IMR-90 (cell line): ENCODE data around the gene SHC4. TPM values are rescaled to one million over a fixed set of nuclear protein-coding genes. Genes with fewer than 3 reads are reported as not detected.

Source experiments
- ATAC-seq: fragments of 200-7000 bp; cut with Tn5 transposase; 2 replicates; pipeline ENCODE4 v1.9.1; 2020; ENCODE audit warnings: low read depth, mild to moderate bottlenecking, moderate library complexity
- BruUV-seq: library from RNA; stranded (reverse); fragments of 400-500 nt; replicated peaks from 2 replicates; lab custom pipeline; 2021; lab: Mats Ljungman, UMichigan
- CTCF ChIA-PET: fragments of 300-600 bp; formaldehyde crosslinking; extraction: SDS; loops from one replicate; lab custom pipeline; 2021; ENCODE audit warnings: antibody characterized with exemption; lab: Yijun Ruan, JAX
- POLR2A ChIA-PET: fragments of 300-600 bp; sonication (Branson Sonifier 250); formaldehyde crosslinking; loops from one replicate; lab custom pipeline; 2022; ENCODE audit warnings: antibody characterized with exemption; ENCODE audit not compliant: unreplicated experiment; lab: Charles Lee
- DNase-seq: peaks from one replicate; pipeline ENCODE4 v3.0.0; 2013
- H2AFZ ChIP-seq: replicated peaks from 2 replicates; pipeline ENCODE3; 2013; ENCODE audit warnings: low read length, mild to moderate bottlenecking; ENCODE audit not compliant: poor library complexity
- H2AK5ac ChIP-seq: 2 replicates; pipeline ENCODE4 v1.6.1; 2013; ENCODE audit warnings: low read depth, low read length, inconsistent platforms
- H2AK9ac ChIP-seq: replicated peaks from 2 replicates; pipeline ENCODE3; 2013; ENCODE audit warnings: mild to moderate bottlenecking, low read depth, low read length, moderate library complexity; ENCODE audit not compliant: poor library complexity
- H2BK120ac ChIP-seq: 2 replicates; pipeline ENCODE4 v1.6.1; 2013; ENCODE audit warnings: low read depth, low read length, inconsistent platforms
- H2BK15ac ChIP-seq: 3 replicates; pipeline ENCODE4 v1.6.1; 2013; ENCODE audit warnings: low read depth, low read length, inconsistent platforms
- H2BK20ac ChIP-seq: 2 replicates; pipeline ENCODE4 v1.6.1; 2013; ENCODE audit warnings: low read depth, mild to moderate bottlenecking, inconsistent platforms, low read length, moderate library complexity
- H2BK5ac ChIP-seq: 2 replicates; pipeline ENCODE4 v1.6.1; 2013; ENCODE audit warnings: mild to moderate bottlenecking, low read depth, low read length, inconsistent platforms; ENCODE audit not compliant: poor library complexity, severe bottlenecking
- H3K14ac ChIP-seq: replicated peaks from 2 replicates; pipeline ENCODE4 v1.6.1; 2013; ENCODE audit warnings: low read depth, low read length, inconsistent platforms
- H3K18ac ChIP-seq: 2 replicates; pipeline ENCODE4 v1.6.1; 2013; ENCODE audit warnings: low read depth, low read length, control low read depth
- H3K23ac ChIP-seq: 2 replicates; pipeline ENCODE4 v1.6.1; 2013; ENCODE audit warnings: low read depth, low read length, inconsistent platforms
- H3K27ac ChIP-seq: 2 replicates; pipeline ENCODE4 v1.5.1; 2013; ENCODE audit warnings: mild to moderate bottlenecking, control low read depth, low read length; ENCODE audit not compliant: insufficient read depth
- H3K27me3 ChIP-seq: 2 replicates; pipeline ENCODE4 v1.6.1; 2013; ENCODE audit warnings: low read length; ENCODE audit not compliant: control insufficient read depth, insufficient read depth
- H3K36me3 ChIP-seq: 2 replicates; pipeline ENCODE4 v1.6.1; 2013; ENCODE audit warnings: low read length, mixed read lengths; ENCODE audit not compliant: control insufficient read depth, insufficient read depth
- H3K4ac ChIP-seq: 2 replicates; pipeline ENCODE4 v1.6.1; 2013; ENCODE audit warnings: low read depth, low read length, inconsistent platforms
- H3K4me1 ChIP-seq: 2 replicates; pipeline ENCODE4 v1.6.1; 2013; ENCODE audit warnings: low read length, mixed read lengths; ENCODE audit not compliant: control insufficient read depth, insufficient read depth
- H3K4me2 ChIP-seq: 2 replicates; pipeline ENCODE4 v1.6.1; 2013; ENCODE audit warnings: low read depth, mild to moderate bottlenecking, control low read depth, low read length, moderate library complexity
- H3K4me3 ChIP-seq: 2 replicates; pipeline ENCODE4 v1.5.1; 2013; ENCODE audit warnings: low read depth, mild to moderate bottlenecking, control low read depth, low read length, moderate library complexity; ENCODE audit not compliant: insufficient read depth
- H3K56ac ChIP-seq: 2 replicates; pipeline ENCODE4 v1.6.1; 2013; ENCODE audit warnings: low read length, inconsistent platforms; ENCODE audit not compliant: insufficient read depth; ENCODE audit errors: extremely low read depth
- H3K79me1 ChIP-seq, 2 experiments: 2 replicates each; pipeline ENCODE4 v1.6.1; 2013; ENCODE audit warnings: low read length in 2 of 2, inconsistent platforms in 1 of 2, low read depth in 1 of 2
- H3K9ac ChIP-seq: 2 replicates; pipeline ENCODE4 v1.6.1; 2013; ENCODE audit warnings: low read depth, low read length, control low read depth
- H3K9me1 ChIP-seq: 2 replicates; pipeline ENCODE4 v1.6.1; 2013; ENCODE audit warnings: low read length, inconsistent platforms; ENCODE audit not compliant: insufficient read depth
- H3K9me3 ChIP-seq: 2 replicates; pipeline ENCODE4 v1.6.1; 2013; ENCODE audit warnings: low read length; ENCODE audit not compliant: control insufficient read depth, insufficient read depth
- H4K20me1 ChIP-seq: 2 replicates; pipeline ENCODE4 v1.6.1; 2013; ENCODE audit warnings: low read length, inconsistent platforms; ENCODE audit not compliant: insufficient read depth
- H4K5ac ChIP-seq: 2 replicates; pipeline ENCODE4 v1.6.1; 2013; ENCODE audit warnings: mild to moderate bottlenecking, low read depth, low read length, control low read depth
- H4K8ac ChIP-seq, 2 experiments: 2 replicates each; pipeline ENCODE4 v1.6.1; 2013; ENCODE audit warnings: low read depth in 2 of 2, low read length in 2 of 2, control low read depth in 1 of 2, inconsistent platforms in 1 of 2
- H4K91ac ChIP-seq: 2 replicates; pipeline ENCODE4 v1.6.1; 2013; ENCODE audit warnings: low read depth, low read length, inconsistent platforms; ENCODE audit not compliant: insufficient read depth
- CHD1 ChIP-seq: IDR thresholded peaks from 2 replicates; pipeline ENCODE4 v1.6.1; 2012; ENCODE audit warnings: low read depth, low read length, improper control_type of control experiment
- CTCF ChIP-seq: conservative IDR thresholded peaks from 2 replicates; pipeline ENCODE4 v1.5.1; 2012; ENCODE audit warnings: mild to moderate bottlenecking, low read depth, low read length, improper control_type of control experiment
- MAZ ChIP-seq: IDR thresholded peaks from 2 replicates; pipeline ENCODE4 v1.6.1; 2012; ENCODE audit warnings: low read depth, mild to moderate bottlenecking, low read length, improper control_type of control experiment, moderate library complexity, borderline replicate concordance
- MXI1 ChIP-seq: IDR thresholded peaks from 2 replicates; pipeline ENCODE4 v1.6.1; 2012; ENCODE audit warnings: low read depth, mild to moderate bottlenecking, low read length, moderate library complexity, borderline replicate concordance
- POLR2A ChIP-seq: IDR thresholded peaks from 2 replicates; pipeline ENCODE4 v1.6.1; 2012; ENCODE audit warnings: mild to moderate bottlenecking, low read depth, low read length
- SMC3 ChIP-seq: fragments of 150-350 bp; IDR thresholded peaks from 2 replicates; pipeline ENCODE4 v1.6.1; 2016; ENCODE audit warnings: low read depth, mild to moderate bottlenecking, antibody characterized with exemption, low read length, moderate library complexity
- USF2 ChIP-seq: fragments of 150-350 bp; IDR thresholded peaks from 2 replicates; pipeline ENCODE4 v1.6.1; 2017; ENCODE audit warnings: mild to moderate bottlenecking, antibody characterized with exemption, low read length, low read depth
- WGBS, 2 experiments: methylation state at CpG; one replicate each; pipeline versions ENCODE4 v1.1.5 to v1.1.7; 2013; ENCODE audit warnings: missing lambda C conversion rate in 2 of 2; ENCODE audit not compliant: insufficient read length in 1 of 2; ENCODE audit errors: extremely low coverage in 2 of 2; 5-methylcytosine and 5-hydroxymethylcytosine counted together
- dilution Hi-C: fragments of 300-500 bp; cut with HindIII; formaldehyde crosslinking; loops from one replicate; pipeline ENCODE4 v1.14.3; 2018; ENCODE audit warnings: low sequenced_read_pairs; ENCODE audit not compliant: unreplicated experiment
- in situ Hi-C: fragments of 300-500 bp; cut with MboI; formaldehyde crosslinking; loops from 3 replicates; pipeline ENCODE4 v1.14.3; 2019; ENCODE audit warnings: low sequenced_read_pairs, inconsistent platforms, mixed read lengths
- intact Hi-C: fragments of 100-400 bp; cut with micrococcal nuclease; formaldehyde crosslinking; loops from 2 replicates; pipeline ENCODE4 v1.10.0; 2022
- polyA plus RNA-seq, 3 experiments: library from polyadenylated mRNA; depleted of rRNA; stranded (reverse); fragments of >200 nt; gene quantifications; 2 replicates each; pipeline ENCODE4 v1.2.3, GENCODE V29; 2012; ENCODE audit warnings: low replicate concordance in 1 of 3
- total RNA-seq: library from RNA; depleted of rRNA; stranded (reverse); fragments of >200 nt; gene quantifications from 2 replicates; pipeline ENCODE4 v1.2.3, GENCODE V29; 2012

Gene SHC4
- total and polyA plus RNA-seq, 2 of the 4 experiments (the other 2 are of a cell fraction) = 0.91 to 2.7 TPM

- Histone ChIP-seq H3K4me1 (peaks cover 8% of the 10 kb centered on the region), H2AK9ac (no peak overlapping the region), H2BK15ac (no peak overlapping the region), H3K56ac (no peak overlapping the region), H3K14ac (no peak overlapping the region), H2BK20ac (peak overlapping the region; percentile 17; the same call in 1 of the 2 replicates), H2BK5ac (peak overlapping the region; percentile 5), H3K4me2 (peak overlapping the region; percentile 48; the same call in 1 of the 2 replicates), H4K5ac (no peak overlapping the region), H2BK120ac (no peak overlapping the region; the same call in 1 of the 2 replicates), H3K23ac (no peak overlapping the region), H4K20me1 (no peaks in the 10 kb centered on the region), H3K9me1 (peaks cover 6% of the 10 kb centered on the region), H3K9ac (no peak overlapping the region), H3K4ac (peak overlapping the region; percentile 9; the same call in 1 of the 2 replicates), H2AK5ac (no peak overlapping the region), H3K4me3 (no peak overlapping the region), H3K27me3 (no peaks in the 10 kb centered on the region), H3K27ac (no peak overlapping the region), H3K18ac (peak overlapping the region; percentile 54; the same call in 1 of the 2 replicates), H3K9me3 (no peaks in the 10 kb centered on the region), H3K36me3 (peaks cover 2% of the 10 kb centered on the region; the same call in 1 of the 2 replicates), H4K8ac (no peak overlapping the region), H3K79me1 (peaks cover 9 to 25% of the 10 kb centered on the region in 2 experiments), H4K91ac (no peak overlapping the region), H2AFZ (no peak overlapping the region)
- intact Hi-C loops (no loop called here), in situ Hi-C loops (no loop called here), dilution Hi-C loops (no loop called here)
- CTCF ChIA-PET = no interaction called here
- DNase-seq (no peak), ATAC-seq (no peak)
- TF ChIP-seq USF2 = no peak
- no peak for TF ChIP-seq CHD1
- TF ChIP-seq MAZ = no peak
- no peak for TF ChIP-seq SMC3
- no peak for TF ChIP-seq MXI1
- no peak for TF ChIP-seq CTCF
- no peak for TF ChIP-seq POLR2A
- POLR2A ChIA-PET = no interaction called here
- no TSS peak for BruUV-seq
- no CpG with 5 or more reads among the region's 3 CpGs for WGBS, 2 experiments
Measured at GRCh38 chr15:48796521-48796920, 167.2 kb downstream of the SHC4 start.
